H9 (cell line): Measurements from ENCODE around the gene SGF29. TPM values are rescaled to one million over a fixed set of nuclear protein-coding genes. Genes with fewer than 3 reads are reported as not detected.

ENCODE experiments used
- DNase-seq: peaks from one replicate; pipeline ENCODE4 v3.0.0-alpha.2; 2017
- H2AFZ ChIP-seq: one replicate; pipeline ENCODE4 v1.6.1; 2013; ENCODE audit warnings: mild to moderate bottlenecking, low read length, control low read depth, moderate library complexity
- H2AK5ac ChIP-seq: 2 replicates; pipeline ENCODE4 v1.6.1; 2013; ENCODE audit warnings: low read length, control low read depth, mixed read lengths; ENCODE audit not compliant: insufficient read length
- H2BK120ac ChIP-seq: one replicate; pipeline ENCODE4 v1.6.1; 2013; ENCODE audit warnings: low read depth, mild to moderate bottlenecking, low read length, control low read depth, inconsistent platforms; ENCODE audit not compliant: poor library complexity, severe bottlenecking
- H2BK12ac ChIP-seq: 2 replicates; pipeline ENCODE4 v1.6.1; 2013; ENCODE audit warnings: low read length, control low read depth, mixed read lengths, low read depth; ENCODE audit not compliant: insufficient read length
- H2BK15ac ChIP-seq: 2 replicates; pipeline ENCODE4 v1.6.1; 2013; ENCODE audit warnings: low read depth, low read length, control low read depth
- H2BK20ac ChIP-seq: one replicate; pipeline ENCODE4 v1.6.1; 2013; ENCODE audit warnings: low read depth, mild to moderate bottlenecking, low read length, control low read depth, inconsistent platforms; ENCODE audit not compliant: poor library complexity, severe bottlenecking
- H2BK5ac ChIP-seq: 2 replicates; pipeline ENCODE4 v1.6.1; 2013; ENCODE audit warnings: low read length, control low read depth, mixed read lengths; ENCODE audit not compliant: insufficient read length
- H3K14ac ChIP-seq: 2 replicates; pipeline ENCODE4 v1.6.1; 2013; ENCODE audit warnings: low read length, control low read depth; ENCODE audit not compliant: insufficient read depth
- H3K18ac ChIP-seq: 2 replicates; pipeline ENCODE4 v1.6.1; 2013; ENCODE audit warnings: low read depth, mild to moderate bottlenecking, mixed read lengths, low read length, control low read depth; ENCODE audit not compliant: insufficient read length
- H3K23ac ChIP-seq: 2 replicates; pipeline ENCODE4 v1.6.1; 2013; ENCODE audit warnings: low read length, control low read depth, mixed read lengths, low read depth; ENCODE audit not compliant: insufficient read length
- H3K23me2 ChIP-seq: 2 replicates; pipeline ENCODE4 v1.6.1; 2013; ENCODE audit warnings: low read depth, mild to moderate bottlenecking, mixed read lengths, low read length, control low read depth; ENCODE audit not compliant: insufficient read length, poor library complexity, severe bottlenecking
- H3K27ac ChIP-seq: 2 replicates; pipeline ENCODE4 v1.5.1; 2013; ENCODE audit warnings: low read length, control low read depth, mixed read lengths, low read depth; ENCODE audit not compliant: insufficient read length
- H3K27me3 ChIP-seq: 2 replicates; pipeline ENCODE4 v1.6.1; 2013; ENCODE audit warnings: low read length, control low read depth, inconsistent platforms; ENCODE audit not compliant: insufficient read depth
- H3K4ac ChIP-seq: 2 replicates; pipeline ENCODE4 v1.6.1; 2013; ENCODE audit warnings: low read depth, mild to moderate bottlenecking, control low read depth, inconsistent platforms, low read length, moderate library complexity
- H3K4me1 ChIP-seq: 2 replicates; pipeline ENCODE4 v1.6.1; 2013; ENCODE audit warnings: low read length, control low read depth, inconsistent platforms; ENCODE audit not compliant: insufficient read depth
- H3K4me2 ChIP-seq: 2 replicates; pipeline ENCODE4 v1.6.1; 2013; ENCODE audit warnings: low read length, control low read depth, mixed read lengths; ENCODE audit not compliant: insufficient read length, insufficient read depth
- H3K56ac ChIP-seq: 2 replicates; pipeline ENCODE4 v1.6.1; 2013; ENCODE audit warnings: low read depth, mild to moderate bottlenecking, mixed read lengths, low read length, control low read depth; ENCODE audit not compliant: insufficient read length
- H3K79me1 ChIP-seq: 2 replicates; pipeline ENCODE4 v1.6.1; 2013; ENCODE audit warnings: low read depth, mild to moderate bottlenecking, moderate library complexity, low read length, control low read depth, inconsistent platforms; ENCODE audit not compliant: insufficient read depth, poor library complexity, severe bottlenecking
- H3K79me2 ChIP-seq: 2 replicates; pipeline ENCODE4 v1.6.1; 2013; ENCODE audit warnings: low read length, control low read depth, inconsistent platforms; ENCODE audit not compliant: insufficient read depth
- H3K9ac ChIP-seq: 2 replicates; pipeline ENCODE4 v1.6.1; 2013; ENCODE audit warnings: low read length, control low read depth, mixed read lengths; ENCODE audit not compliant: insufficient read length; ENCODE audit errors: extremely low read depth
- H3K9me3 ChIP-seq: one replicate; pipeline ENCODE4 v1.6.1; 2013; ENCODE audit warnings: low read depth, low read length, inconsistent platforms; ENCODE audit not compliant: control insufficient read depth
- H3T11ph ChIP-seq: one replicate; pipeline ENCODE4 v1.6.1; 2013; ENCODE audit warnings: mild to moderate bottlenecking, low read length, control low read depth, inconsistent platforms
- H4K20me1 ChIP-seq: one replicate; pipeline ENCODE4 v1.6.1; 2013; ENCODE audit not compliant: control insufficient read depth, insufficient read length, insufficient read depth
- H4K5ac ChIP-seq: 2 replicates; pipeline ENCODE4 v1.6.1; 2013; ENCODE audit warnings: low read depth, mild to moderate bottlenecking, mixed read lengths, low read length, control low read depth; ENCODE audit not compliant: insufficient read length
- H4K8ac ChIP-seq: replicated peaks from 2 replicates; pipeline ENCODE4 v1.6.1; 2013; ENCODE audit warnings: low read length, control low read depth, mixed read lengths, low read depth; ENCODE audit not compliant: insufficient read length
- H4K91ac ChIP-seq: 2 replicates; pipeline ENCODE4 v1.6.1; 2013; ENCODE audit warnings: low read depth, mild to moderate bottlenecking, moderate library complexity, mixed read lengths, low read length, control low read depth; ENCODE audit not compliant: insufficient read length
- H3K27ac Mint-ChIP-seq, 3 experiments: 2 replicates in 2 of 3; 3 replicates in 1 of 3; pipeline ENCODE4 v1.8.0; 2020 to 2021; ENCODE audit warnings: mixed read lengths in 3 of 3, mild to moderate bottlenecking in 1 of 3, moderate library complexity in 1 of 3
- H3K27me3 Mint-ChIP-seq: 2 replicates; pipeline ENCODE4 v1.8.0; 2021; ENCODE audit warnings: low read depth, mild to moderate bottlenecking, moderate library complexity, mixed read lengths
- H3K36me3 Mint-ChIP-seq, 3 experiments: 2 replicates in 2 of 3; 3 replicates in 1 of 3; pipeline ENCODE4 v1.8.0; 2020 to 2021; ENCODE audit warnings: low read depth in 3 of 3, mixed read lengths in 3 of 3; ENCODE audit not compliant: insufficient read depth in 1 of 3
- H3K4me1 Mint-ChIP-seq, 2 experiments: 2 replicates each; pipeline ENCODE4 v1.8.0; 2020; ENCODE audit warnings: mixed read lengths in 2 of 2
- H3K4me3 Mint-ChIP-seq, 2 experiments: 2 replicates in 1 of 2; 3 replicates in 1 of 2; pipeline ENCODE4 v1.8.0; 2020 to 2021; ENCODE audit warnings: mild to moderate bottlenecking in 2 of 2, mixed read lengths in 2 of 2, moderate library complexity in 1 of 2
- H3K9me3 Mint-ChIP-seq, 2 experiments: 2 replicates in 1 of 2; 3 replicates in 1 of 2; pipeline ENCODE4 v1.8.0; 2020; ENCODE audit warnings: mild to moderate bottlenecking in 2 of 2, mixed read lengths in 2 of 2, moderate library complexity in 1 of 2
- CTCF ChIP-seq: fragments of 200-600 bp; sonication (generic); conservative IDR thresholded peaks from 3 replicates; pipeline ENCODE4 v1.8.0; 2021; ENCODE audit warnings: antibody characterized with exemption, mild to moderate bottlenecking
- WGBS: extraction: QIAGEN DNeasy Blood & Tissue Kit; methylation state at CpG from one replicate; pipeline ENCODE4 v1.1.7; 2013; ENCODE audit warnings: missing lambda C conversion rate, low lambda C conversion rate, mixed read lengths; ENCODE audit not compliant: insufficient read length; ENCODE audit errors: extremely low coverage; 5-methylcytosine and 5-hydroxymethylcytosine counted together
- total RNA-seq: library from RNA; stranded (reverse); gene quantifications from 2 replicates; pipeline ENCODE4 v1.2.1, GENCODE V29; 2021

Gene SGF29
- total RNA-seq, 1 experiment from 2014 or later: 24.8 TPM

DNA sequence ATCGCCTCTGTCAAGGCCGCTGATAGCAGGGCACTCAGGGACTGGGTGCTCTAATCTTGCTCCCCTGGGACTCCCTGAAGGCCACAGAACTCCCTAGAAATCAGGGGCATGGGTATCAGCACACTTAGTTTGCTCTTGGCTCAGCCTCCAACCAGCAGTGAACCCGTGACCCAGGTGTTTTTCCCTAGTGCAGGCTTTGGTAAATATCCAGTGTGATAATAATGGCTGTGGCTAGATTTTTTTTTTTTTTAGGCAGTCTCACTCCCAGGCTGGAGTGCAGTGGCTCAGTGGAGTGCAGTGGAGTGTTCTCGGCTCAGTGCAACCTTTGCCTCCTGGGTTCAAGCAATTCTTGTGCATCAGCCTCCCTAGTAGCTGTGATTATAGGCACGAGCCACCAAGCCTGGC lies 25.3 kb upstream of the SGF29 start:
- no peak overlapping the region for H3T11ph ChIP-seq
- H3K27ac Mint-ChIP-seq: no peak overlapping the region
- H4K8ac ChIP-seq: no peak overlapping the region
- H3K14ac ChIP-seq: no peak overlapping the region
- no peaks in the 10 kb centered on the region for H3K27me3 ChIP-seq
- no peak overlapping the region for H3K18ac ChIP-seq
- no peak overlapping the region for H3K56ac ChIP-seq
- H3K9ac ChIP-seq: no peak overlapping the region
- H3K4me3 Mint-ChIP-seq: no peak overlapping the region
- no peaks in the 10 kb centered on the region for H4K20me1 ChIP-seq
- no peak overlapping the region for H2BK5ac ChIP-seq
- no peak for TF ChIP-seq CTCF
- no peak overlapping the region for H3K4me2 ChIP-seq
- DNase-seq: no peak
- no peaks in the 10 kb centered on the region for H3K9me3 ChIP-seq
- H3K9me3 Mint-ChIP-seq: peaks cover 0 to 13% of the 10 kb centered on the region in 2 experiments; a peak in 3 of 5 replicates
- no peak overlapping the region for H3K23ac ChIP-seq
- H2BK20ac ChIP-seq: no peak overlapping the region
- no peak overlapping the region for H2BK15ac ChIP-seq
- no peak overlapping the region for H3K27ac ChIP-seq
- H3K4me1 ChIP-seq: no peaks in the 10 kb centered on the region
- H4K5ac ChIP-seq: no peak overlapping the region
- no peaks in the 10 kb centered on the region for H3K79me2 ChIP-seq
- peaks cover 6 to 10% of the 10 kb centered on the region in 2 experiments; a peak in 3 of 4 replicates for H3K4me1 Mint-ChIP-seq
- H3K79me1 ChIP-seq: no peaks in the 10 kb centered on the region
- no peak overlapping the region for H4K91ac ChIP-seq
- H2AFZ ChIP-seq: no peak overlapping the region
- H2AK5ac ChIP-seq: no peak overlapping the region
- H2BK12ac ChIP-seq: no peak overlapping the region
- H3K23me2 ChIP-seq: no peaks in the 10 kb centered on the region
- no peak overlapping the region for H3K4ac ChIP-seq
- H3K36me3 Mint-ChIP-seq: no peaks in the 10 kb centered on the region
- H3K27me3 Mint-ChIP-seq: peaks cover 4% of the 10 kb centered on the region
- H2BK120ac ChIP-seq: no peak overlapping the region
- no CpG with 5 or more reads among the region's 5 CpGs for WGBS
